Renal cortex interstitium (tissue), 11 donors: ENCODE results near the gene SRP68. TPM values are rescaled to one million over a fixed set of nuclear protein-coding genes. Genes with fewer than 3 reads are reported as not detected.
"Not testable (repeated sequence)": the region's sequence is repeated elsewhere in the genome, so short reads cannot be mapped to it uniquely, and the experiment has no call there.

ENCODE experiments used
- DNase-seq, 11 donors: peaks; one replicate each; pipeline ENCODE4 v3.0.0-alpha.2; 2013; ENCODE audit warnings: low read depth in 9 of 11, low spot score in 4 of 11; ENCODE audit errors: extremely low read depth in 1 of 11
- polyA plus RNA-seq, 3 donors: library from polyadenylated mRNA; unstranded; fragments of 120-200 nt; gene quantifications; one replicate each; pipeline ENCODE4 v1.2.1, GENCODE V29; 2013; ENCODE audit not compliant: insufficient read length in 3 of 3

The SRP68 gene
- polyA plus RNA-seq, 3 donors: 101 to 122 (median 118) TPM

GRCh38 chr17:76080768-76081287 is 8.5 kb upstream of the SRP68 start:
- DNase-seq: no peak

- no peak for DNase-seq
Measured at GRCh38 chr17:76079956-76080767, 7.8 kb upstream of the SRP68 start.

- no peak for DNase-seq
Measured at GRCh38 chr17:76079535-76079955, 7.2 kb upstream of the SRP68 start.

GRCh38 chr17:76078860-76079534 is 6.7 kb upstream of the SRP68 start, which contains the start of gene ZACN:
Gene ZACN, plus strand, starts transcription at chr17:76079182. Its CDS starts 83 bp downstream, at chr17:76079265.
- no peak for DNase-seq

GRCh38 chr17:76078370-76078769 is 6.1 kb upstream of the SRP68 start:
- not testable (repeated sequence) for DNase-seq

GRCh38 chr17:76077584-76078110 is 5.3 kb upstream of the SRP68 start:
- DNase-seq: no peak

GRCh38 chr17:76076765-76077583 is 4.7 kb upstream of the SRP68 start:
- no peak for DNase-seq

GRCh38 chr17:76076146-76076764 is 3.9 kb upstream of the SRP68 start:
- DNase-seq: no peak

- DNase-seq: no peak
Measured at GRCh38 chr17:76075364-76076145, 3.2 kb upstream of the SRP68 start.

GRCh38 chr17:76074390-76075363 is 2.4 kb upstream of the SRP68 start, which contains the start of gene GALR2:
Gene GALR2, plus strand, starts transcription at chr17:76074781. Its CDS starts 103 bp downstream, at chr17:76074884.
- DNase-seq: no peak

- DNase-seq: no peak
Measured at GRCh38 chr17:76071531-76072147, 678 bp downstream of the SRP68 start.

- no peak for DNase-seq
Measured at GRCh38 chr17:76065775-76066174, 6.5 kb downstream of the SRP68 start.

- no peak for DNase-seq
Measured at GRCh38 chr17:76063875-76064546, 8.3 kb downstream of the SRP68 start.

GRCh38 chr17:76058264-76058663 is 14.1 kb downstream of the SRP68 start:
- DNase-seq: not testable (repeated sequence)

- DNase-seq: no peak
Measured at GRCh38 chr17:76056882-76057281, 15.4 kb downstream of the SRP68 start.

GRCh38 chr17:76054112-76054476 is 18.2 kb downstream of the SRP68 start:
- no peak for DNase-seq
